SK-N-SH (cell line): ENCODE results near the gene GALNT13. TPM values are rescaled to one million over a fixed set of nuclear protein-coding genes. Genes with fewer than 3 reads are reported as not detected.

ENCODE experiments used
- CTCF ChIA-PET: fragments of 300-600, 350-600 bp; formaldehyde crosslinking; extraction: SDS; loops from one replicate; lab custom pipeline; 2021; lab: Yijun Ruan, JAX
- POLR2A ChIA-PET: fragments of 350-600 bp; sonication (Branson Sonifier 250); formaldehyde crosslinking; extraction: SDS; loops from one replicate; lab custom pipeline; 2020; ENCODE audit warnings: antibody characterized with exemption, inconsistent platforms; lab: Yijun Ruan, JAX
- DNase-seq: peaks from one replicate; pipeline ENCODE4 v3.0.0; 2012
- H2AFZ ChIP-seq: fragments of 200-600 bp; sonication (generic); 2 replicates; pipeline ENCODE4 v1.8.1; 2016; ENCODE audit warnings: antibody characterized with exemption, mild to moderate bottlenecking, low read depth
- H3F3A ChIP-seq: fragments of 200-600 bp; sonication (generic); replicated peaks from 2 replicates; pipeline ENCODE3; 2016; ENCODE audit warnings: antibody characterized with exemption, mild to moderate bottlenecking; ENCODE audit not compliant: insufficient read depth
- H3K27ac ChIP-seq, 2 experiments: fragments of 200-500 bp in 1 of 2; fragments of 200-600 bp in 1 of 2; sonication (Bioruptor generic) in 1 of 2; sonication (generic), shearing (Covaris generic) in 1 of 2; 2 replicates each; pipeline versions ENCODE4 v1.5.1 to v1.6.1; 2014 to 2016; ENCODE audit warnings: low read depth in 2 of 2, inconsistent platforms in 1 of 2, low read length in 1 of 2, mild to moderate bottlenecking in 1 of 2, mixed read lengths in 1 of 2
- H3K27me3 ChIP-seq: fragments of 200-600 bp; sonication (generic), shearing (Covaris generic); 2 replicates; pipeline ENCODE4 v1.6.1; 2016; ENCODE audit warnings: mixed run types; ENCODE audit not compliant: insufficient read depth
- H3K36me3 ChIP-seq, 2 experiments: fragments of 200-500 bp in 1 of 2; fragments of 200-600 bp in 1 of 2; sonication (Bioruptor generic) in 1 of 2; sonication (generic) in 1 of 2; replicated peaks in 1 of 2; 2 replicates each; pipeline versions ENCODE3 to v1.5.1; 2014 to 2016; ENCODE audit warnings: low read length in 1 of 2, mild to moderate bottlenecking in 1 of 2; ENCODE audit not compliant: insufficient read depth in 2 of 2, control insufficient read depth in 1 of 2
- H3K4me1 ChIP-seq, 2 experiments: fragments of 200-500 bp in 1 of 2; fragments of 200-600 bp in 1 of 2; sonication (Bioruptor generic) in 1 of 2; sonication (generic), shearing (Covaris generic) in 1 of 2; 2 replicates each; pipeline versions ENCODE4 v1.5.1 to v1.6.1; 2014 to 2016; ENCODE audit warnings: low read depth in 1 of 2, low read length in 1 of 2, mixed run types in 1 of 2; ENCODE audit not compliant: insufficient read depth in 2 of 2, control insufficient read depth in 1 of 2
- H3K4me2 ChIP-seq: fragments of 200-600 bp; sonication (generic), shearing (Covaris generic); 2 replicates; pipeline ENCODE4 v1.6.1; 2017; ENCODE audit warnings: mixed run types
- H3K4me3 ChIP-seq, 2 experiments: fragments of 200-500 bp in 1 of 2; fragments of 200-600 bp in 1 of 2; sonication (Bioruptor generic) in 1 of 2; sonication (generic), shearing (Covaris generic) in 1 of 2; 2 replicates each; pipeline versions ENCODE4 v1.5.1 to v1.8.1; 2014 to 2016; ENCODE audit warnings: low read depth in 2 of 2, inconsistent platforms in 1 of 2, low read length in 1 of 2, mild to moderate bottlenecking in 1 of 2, mixed read lengths in 1 of 2, moderate library complexity in 1 of 2
- H3K79me2 ChIP-seq: fragments of 200-600 bp; sonication (generic); 2 replicates; pipeline ENCODE4 v1.8.1; 2017; ENCODE audit warnings: mild to moderate bottlenecking; ENCODE audit not compliant: insufficient read depth
- H3K9ac ChIP-seq: fragments of 200-600 bp; sonication (generic); 2 replicates; pipeline ENCODE4 v1.6.1; 2017; ENCODE audit warnings: mixed run types
- H3K9me2 ChIP-seq: fragments of 200-600 bp; sonication (generic); 2 replicates; pipeline ENCODE4 v1.6.1; 2017; ENCODE audit warnings: mixed run types
- H3K9me3 ChIP-seq: fragments of 200-600 bp; sonication (generic); 2 replicates; pipeline ENCODE4 v1.6.1; 2017; ENCODE audit warnings: mixed run types, mild to moderate bottlenecking, moderate library complexity
- H4K20me1 ChIP-seq: fragments of 200-600 bp; sonication (generic); 2 replicates; pipeline ENCODE4 v1.6.1; 2017; ENCODE audit warnings: mild to moderate bottlenecking, mixed run types; ENCODE audit not compliant: insufficient read depth
- CHD2 ChIP-seq: fragments of 150-350 bp; IDR thresholded peaks from 2 replicates; pipeline ENCODE4 v1.6.1; 2018; ENCODE audit warnings: low read length; ENCODE audit not compliant: partially characterized antibody
- EP300 ChIP-seq, 2 experiments: IDR thresholded peaks; 2 replicates each; pipeline versions ENCODE4 v1.4.0 to v1.6.1; 2012; ENCODE audit warnings: borderline replicate concordance in 1 of 2, low read depth in 1 of 2, low read length in 1 of 2
- EZH2phosphoT487 ChIP-seq: fragments of 200-600 bp; sonication (generic); IDR thresholded peaks from 2 replicates; pipeline ENCODE4 v1.6.1; 2017; ENCODE audit warnings: low read depth, mixed run types, mild to moderate bottlenecking, antibody characterized with exemption, moderate library complexity, borderline replicate concordance
- FOXJ3 ChIP-seq: sonication (generic); formaldehyde crosslinking; IDR thresholded peaks from 2 replicates; pipeline ENCODE4 v1.5.1; 2020; ENCODE audit warnings: mild to moderate bottlenecking, missing genetic modification reagents
- GABPA ChIP-seq: IDR thresholded peaks from 2 replicates; pipeline ENCODE4 v1.4.0; 2012; ENCODE audit warnings: low read depth, mild to moderate bottlenecking
- GATA2 ChIP-seq: sonication (generic); formaldehyde crosslinking; IDR thresholded peaks from 2 replicates; pipeline ENCODE4 v1.5.0; 2020; ENCODE audit warnings: mild to moderate bottlenecking, missing genetic modification reagents
- JUND ChIP-seq: IDR thresholded peaks from 2 replicates; pipeline ENCODE4 v1.4.0; 2012
- MEF2A ChIP-seq: IDR thresholded peaks from 2 replicates; pipeline ENCODE4 v1.4.0; 2012; ENCODE audit warnings: low read depth, borderline replicate concordance
- NFIC ChIP-seq: IDR thresholded peaks from 2 replicates; pipeline ENCODE4 v1.4.0; 2012; ENCODE audit warnings: borderline replicate concordance
- NRF1 ChIP-seq: IDR thresholded peaks from 2 replicates; pipeline ENCODE4 v1.6.1; 2012; ENCODE audit warnings: low read depth, mild to moderate bottlenecking, low read length
- RAD21 ChIP-seq: IDR thresholded peaks from 2 replicates; pipeline ENCODE4 v1.6.1; 2012; ENCODE audit warnings: mild to moderate bottlenecking, low read length
- RFX5 ChIP-seq: IDR thresholded peaks from 2 replicates; pipeline ENCODE4 v1.6.1; 2012; ENCODE audit warnings: mild to moderate bottlenecking, improper control_type of control experiment, low read length
- RXRA ChIP-seq: IDR thresholded peaks from 2 replicates; pipeline ENCODE4 v1.4.0; 2012; ENCODE audit warnings: low read depth, mild to moderate bottlenecking, borderline replicate concordance
- SMC3 ChIP-seq: IDR thresholded peaks from 2 replicates; pipeline ENCODE4 v1.6.1; 2012; ENCODE audit warnings: low read depth, low read length, improper control_type of control experiment
- TAF1 ChIP-seq: IDR thresholded peaks from 2 replicates; pipeline ENCODE4 v1.6.1; 2012; ENCODE audit warnings: low read depth, mild to moderate bottlenecking, low read length, moderate library complexity, borderline replicate concordance
- USF1 ChIP-seq: IDR thresholded peaks from 2 replicates; pipeline ENCODE4 v1.4.0; 2012; ENCODE audit warnings: low read depth, borderline replicate concordance
- WGBS: methylation state at CpG from one replicate; pipeline ENCODE4 v1.1.6; 2017; ENCODE audit warnings: low lambda C conversion rate; 5-methylcytosine and 5-hydroxymethylcytosine counted together
- polyA plus RNA-seq, 3 experiments: library from polyadenylated mRNA; depleted of rRNA; stranded (reverse); fragments of >200 nt; gene quantifications; 2 replicates each; pipeline ENCODE4 v1.2.3, GENCODE V29; 2012
- TF ChIP-seq, protein P1 (sequence below): IDR thresholded peaks from 2 replicates; pipeline ENCODE4; 2012

Gene GALNT13
- polyA plus RNA-seq, 1 of the 3 experiments (the other 2 are of a cell fraction) = 0.33 TPM

DNA sequence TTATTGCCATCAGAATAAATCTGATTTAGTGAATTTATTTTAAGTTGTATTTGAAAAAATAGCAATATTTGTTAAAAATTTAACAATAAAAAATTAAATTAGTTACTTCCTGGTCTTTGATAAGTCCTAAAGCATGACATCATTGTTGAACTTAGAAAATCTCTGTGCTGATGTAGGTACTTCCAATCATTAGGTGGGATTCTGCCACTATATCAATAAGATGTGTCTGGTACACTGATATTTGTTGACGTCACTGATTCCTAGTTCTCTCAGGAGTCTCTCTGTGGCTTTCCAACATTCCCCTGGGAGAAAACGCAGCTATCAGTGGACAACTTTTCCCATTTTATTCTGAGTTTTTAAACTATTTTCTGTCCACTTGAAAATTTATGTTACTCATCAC, 143.5 kb downstream of the GALNT13 start:
- CTCF ChIA-PET = no interaction called here
- TF ChIP-seq TAF1 (no peak), RAD21 (no peak), FOXJ3 (CRISPR knock-in tag) (no peak), RFX5 (no peak), JUND (no peak), EP300 (IDR thresholded peaks at IDR 0.05; ENCODE audit: borderline replicate concordance in 1 of 2, low read depth in 1 of 2, low read length in 1 of 2) (no peak), NFIC (no peak), NRF1 (no peak), EZH2phosphoT487 (no peak), USF1 (no peak)

DNA sequence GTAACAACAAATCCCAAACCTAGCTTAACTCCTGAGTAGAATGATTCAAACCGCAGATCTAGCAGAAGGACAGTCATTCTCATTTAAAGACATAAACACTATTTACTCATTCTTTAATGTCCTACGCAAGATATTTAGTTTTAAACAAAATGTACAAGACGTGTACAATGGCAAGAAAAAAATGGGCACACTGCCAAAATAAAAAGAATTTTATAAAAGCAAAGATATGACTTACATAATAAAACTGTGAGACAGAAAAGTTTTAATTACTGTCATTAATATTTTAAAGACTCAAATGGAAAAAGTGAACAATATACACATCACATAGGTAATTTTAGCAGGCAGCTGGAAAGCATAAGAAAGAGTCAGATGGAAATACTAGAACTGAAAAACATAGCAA, 157.8 kb downstream of the GALNT13 start:
- no peaks in the 10 kb centered on the region for H4K20me1 ChIP-seq
- H3K9ac ChIP-seq = no peak overlapping the region
- no peaks in the 10 kb centered on the region for H3K4me1 ChIP-seq
- no peaks in the 10 kb centered on the region for H3K9me2 ChIP-seq
- POLR2A ChIA-PET = no interaction called here
- H3K36me3 ChIP-seq = no peaks in the 10 kb centered on the region
- no peaks in the 10 kb centered on the region for H3K79me2 ChIP-seq
- H3K27ac ChIP-seq = no peak overlapping the region
- no peaks in the 10 kb centered on the region; the same call in 1 of the 2 replicates for H3K9me3 ChIP-seq
- no peaks in the 10 kb centered on the region for H3F3A ChIP-seq
- TF ChIP-seq USF1 (no peak), RXRA (no peak), SMC3 (no peak), MEF2A (no peak), GATA2 (CRISPR knock-in tag) (no peak), GABPA (no peak), CHD2 (no peak), RAD21 (no peak)
- TF ChIP-seq, protein P1, sequence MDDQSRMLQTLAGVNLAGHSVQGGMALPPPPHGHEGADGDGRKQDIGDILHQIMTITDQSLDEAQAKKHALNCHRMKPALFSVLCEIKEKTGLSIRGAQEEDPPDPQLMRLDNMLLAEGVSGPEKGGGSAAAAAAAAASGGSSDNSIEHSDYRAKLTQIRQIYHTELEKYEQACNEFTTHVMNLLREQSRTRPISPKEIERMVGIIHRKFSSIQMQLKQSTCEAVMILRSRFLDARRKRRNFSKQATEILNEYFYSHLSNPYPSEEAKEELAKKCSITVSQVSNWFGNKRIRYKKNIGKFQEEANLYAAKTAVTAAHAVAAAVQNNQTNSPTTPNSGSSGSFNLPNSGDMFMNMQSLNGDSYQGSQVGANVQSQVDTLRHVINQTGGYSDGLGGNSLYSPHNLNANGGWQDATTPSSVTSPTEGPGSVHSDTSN = no peak
- TF ChIP-seq, all 33 proteins: peak for 0
- H3K4me2 ChIP-seq = no peak overlapping the region
- DNase-seq = no peak
- CTCF ChIA-PET = interaction anchor here (0.6 kb wide), 1 partner anchor 175 kb away, joined by 3 read pairs; no protein-coding TSS in a partner anchor
- no peak overlapping the region for H3K4me3 ChIP-seq
- no peaks in the 10 kb centered on the region for H3K27me3 ChIP-seq
- H2AFZ ChIP-seq = no peak overlapping the region
- WGBS = 58% methylated on average over 3 of the region's 3 CpGs

More for the DNA sequence above, 143.5 kb downstream of the GALNT13 start:
- H3K9ac ChIP-seq = no peak overlapping the region
- no peaks in the 10 kb centered on the region for H3K27me3 ChIP-seq
- H3K4me1 ChIP-seq = no peaks in the 10 kb centered on the region
- 31% methylated on average over 2 of the region's 2 CpGs for WGBS
- no peak overlapping the region for H2AFZ ChIP-seq
- no peaks in the 10 kb centered on the region for H4K20me1 ChIP-seq
- 0 out of 2 replicates have a peak, but pooled peaks cover 4% of the 10 kb centered on the region for H3K9me3 ChIP-seq
- no peaks in the 10 kb centered on the region for H3K36me3 ChIP-seq
- POLR2A ChIA-PET = no interaction called here
- no peaks in the 10 kb centered on the region for H3K79me2 ChIP-seq
- no peak overlapping the region for H3K27ac ChIP-seq
- H3K9me2 ChIP-seq = no peaks in the 10 kb centered on the region
- no peak overlapping the region for H3K4me2 ChIP-seq
- no peak for DNase-seq
- H3F3A ChIP-seq = no peaks in the 10 kb centered on the region
- no peak overlapping the region for H3K4me3 ChIP-seq
